Common myeloid progenitor, CD34-positive (primary cell): ENCODE results near the gene HDAC4.
A peak's percentile ranks its signal among the peaks of the same experiment; 100 is the strongest.

ENCODE experiments used
- CTCF ChIA-PET: fragments of 350-600 bp; sonication (Branson Sonifier 250); formaldehyde crosslinking; loops from one replicate; lab custom pipeline; 2021; ENCODE audit warnings: antibody characterized with exemption; lab: Charles Lee
- POLR2A ChIA-PET: fragments of 350-600 bp; sonication (Branson Sonifier 250); formaldehyde crosslinking; loops from one replicate; lab custom pipeline; 2021; ENCODE audit warnings: antibody characterized with exemption; lab: Charles Lee
- DNase-seq, 3 donors: peaks; one replicate each; pipeline versions ENCODE4 v3.0.0 to v3.0.0-alpha.2; 2013
- H3K27ac ChIP-seq, 2 experiments: 1 replicate in 1 of 2; 2 replicates in 1 of 2; pipeline ENCODE4 v1.7.0; 2013; ENCODE audit warnings: inconsistent platforms in 2 of 2, low read length in 2 of 2, mild to moderate bottlenecking in 2 of 2, low read depth in 1 of 2, moderate library complexity in 1 of 2; ENCODE audit not compliant: severe bottlenecking in 2 of 2, insufficient read depth in 1 of 2, poor library complexity in 1 of 2
- H3K27me3 ChIP-seq, 5 experiments: replicated peaks in 2 of 5; 1 replicate in 3 of 5; 2 replicates in 2 of 5; pipeline versions ENCODE4 v1.6.1 to v1.7.0; 2013; ENCODE audit warnings: low read length in 4 of 5, mild to moderate bottlenecking in 2 of 5, moderate library complexity in 2 of 5, inconsistent platforms in 1 of 5; ENCODE audit not compliant: insufficient read depth in 5 of 5, control insufficient read depth in 4 of 5
- H3K36me3 ChIP-seq, 4 experiments: 1 replicate in 2 of 4; 2 replicates in 2 of 4; pipeline versions ENCODE4 v1.6.1 to v1.7.0; 2013; ENCODE audit warnings: low read length in 3 of 4, control low read depth in 1 of 4, mild to moderate bottlenecking in 1 of 4; ENCODE audit not compliant: control insufficient read depth in 4 of 4, insufficient read depth in 4 of 4
- H3K4me1 ChIP-seq, 4 experiments: 1 replicate in 3 of 4; 2 replicates in 1 of 4; pipeline versions ENCODE4 v1.6.1 to v1.7.1; 2013; ENCODE audit warnings: low read length in 3 of 4, mild to moderate bottlenecking in 3 of 4, control low read depth in 1 of 4, inconsistent platforms in 1 of 4, moderate library complexity in 1 of 4; ENCODE audit not compliant: control insufficient read depth in 4 of 4, insufficient read depth in 4 of 4; ENCODE audit errors: control extremely low read depth in 1 of 4
- H3K4me3 ChIP-seq, 7 experiments: 1 replicate in 4 of 7; 2 replicates in 3 of 7; pipeline versions ENCODE4 v1.5.1 to v1.7.0; 2013; ENCODE audit warnings: mild to moderate bottlenecking in 7 of 7, low read length in 6 of 7, moderate library complexity in 6 of 7, inconsistent platforms in 2 of 7, low read depth in 2 of 7, control low read depth in 1 of 7; ENCODE audit not compliant: insufficient read depth in 4 of 7, control insufficient read depth in 1 of 7; ENCODE audit errors: extremely low read depth in 1 of 7
- H3K9me3 ChIP-seq, 5 experiments: 1 replicate in 4 of 5; 2 replicates in 1 of 5; pipeline versions ENCODE4 v1.6.1 to v1.7.1; 2013; ENCODE audit warnings: low read length in 4 of 5, mild to moderate bottlenecking in 2 of 5, inconsistent platforms in 1 of 5, low read depth in 1 of 5, moderate library complexity in 1 of 5; ENCODE audit not compliant: control insufficient read depth in 4 of 5, insufficient read depth in 2 of 5; ENCODE audit errors: control extremely low read depth in 1 of 5
- WGBS: methylation state at CpG from one replicate; pipeline ENCODE4 v1.1.5; 2013; ENCODE audit not compliant: insufficient coverage; 5-methylcytosine and 5-hydroxymethylcytosine counted together

Gene HDAC4

GRCh38 chr2:239253701-239254436 is 147.0 kb downstream of the HDAC4 start:
- ChIA-PET CTCF (interaction anchor here (1.8 to 2.0 kb wide), 2 partner anchors 12 to 14 kb away, joined by 4 to 9 read pairs; no protein-coding TSS in a partner anchor), POLR2A (no interaction called here)
- peaks cover 0 to 14% (median 10%) of the 10 kb centered on the region in 5 experiments for H3K9me3 ChIP-seq
- WGBS, result 9% methylated on average over 1 of the region's 7 CpGs
- DNase-seq, result no peak
- no peak overlapping the region for H3K27ac ChIP-seq
- H3K4me1 ChIP-seq, result peaks cover 31 to 76% (median 44%) of the 10 kb centered on the region in 4 experiments
- no peaks in the 10 kb centered on the region for H3K27me3 ChIP-seq
- no peaks in the 10 kb centered on the region for H3K36me3 ChIP-seq
- peak overlapping the region in 2 of 7 experiments; percentile 25 to 69 for H3K4me3 ChIP-seq

GRCh38 chr2:239253264-239253663 is 147.6 kb downstream of the HDAC4 start:
- H3K27ac ChIP-seq, result peak overlapping the region in 1 of 2 experiments; percentile 9
- POLR2A ChIA-PET, result no interaction called here
- H3K36me3 ChIP-seq, result no peaks in the 10 kb centered on the region
- peak overlapping the region in 6 of 7 experiments; percentile 37 to 69 (median 50) for H3K4me3 ChIP-seq
- CTCF ChIA-PET, result interaction anchor here (1.8 to 2.0 kb wide), 2 partner anchors 12 to 14 kb away, joined by 4 to 9 read pairs; no protein-coding TSS in a partner anchor
- peak; percentile 51 to 83 (median 75) for DNase-seq
- H3K9me3 ChIP-seq, result peaks cover 0 to 11% (median 8%) of the 10 kb centered on the region in 5 experiments
- peaks cover 27 to 73% (median 43%) of the 10 kb centered on the region in 4 experiments for H3K4me1 ChIP-seq
- 6% methylated on average over 6 of the region's 7 CpGs for WGBS
- H3K27me3 ChIP-seq, result no peaks in the 10 kb centered on the region

- Histone ChIP-seq H3K4me1 (peaks cover 27 to 73% (median 43%) of the 10 kb centered on the region in 4 experiments), H3K9me3 (peaks cover 0 to 7% (median 3%) of the 10 kb centered on the region in 5 experiments), H3K27ac (peak overlapping the region in 1 of 2 experiments; percentile 9), H3K27me3 (no peaks in the 10 kb centered on the region), H3K4me3 (peak overlapping the region in 6 of 7 experiments; percentile 37 to 69 (median 50)), H3K36me3 (no peaks in the 10 kb centered on the region)
- DNase-seq, result peak; percentile 56 to 82 (median 74)
- ChIA-PET CTCF (interaction anchor here (0.9 to 2.0 kb wide), 3 partner anchors 13 to 22 kb away, joined by 3 to 9 read pairs (median 4); no protein-coding TSS in a partner anchor), POLR2A (no interaction called here)
- WGBS, result 0% methylated on average over 17 of the region's 19 CpGs
Observed at GRCh38 chr2:239252801-239253200, 148.0 kb downstream of the HDAC4 start.

- Histone ChIP-seq H3K27ac (no peak overlapping the region), H3K4me3 (peak overlapping the region in 5 of 7 experiments; percentile 10 to 69 (median 53)), H3K4me1 (peaks cover 27 to 71% (median 43%) of the 10 kb centered on the region in 4 experiments), H3K36me3 (no peaks in the 10 kb centered on the region), H3K27me3 (no peaks in the 10 kb centered on the region), H3K9me3 (peaks cover 0 to 3% (median under 1%) of the 10 kb centered on the region in 5 experiments)
- 29% methylated on average over 5 of the region's 8 CpGs for WGBS
- no peak for DNase-seq
- POLR2A ChIA-PET, result no interaction called here
- CTCF ChIA-PET, result interaction anchor here (0.9 to 2.0 kb wide), 3 partner anchors 13 to 22 kb away, joined by 3 to 9 read pairs (median 4); no protein-coding TSS in a partner anchor
Observed at GRCh38 chr2:239252393-239252792, 148.4 kb downstream of the HDAC4 start.

GRCh38 chr2:239251971-239252370 is 148.8 kb downstream of the HDAC4 start:
- Histone ChIP-seq H3K27me3 (no peaks in the 10 kb centered on the region), H3K9me3 (no peaks in the 10 kb centered on the region), H3K27ac (no peak overlapping the region), H3K36me3 (no peaks in the 10 kb centered on the region), H3K4me3 (peak overlapping the region in 5 of 7 experiments; percentile 10 to 69 (median 53)), H3K4me1 (peaks cover 27 to 67% (median 43%) of the 10 kb centered on the region in 4 experiments)
- WGBS, result 86% methylated on average over 9 of the region's 9 CpGs
- DNase-seq, result no peak
- ChIA-PET POLR2A (no interaction called here), CTCF (interaction anchor here (0.9 to 1.8 kb wide), 2 partner anchors 15 to 22 kb away, joined by 3 to 4 read pairs; no protein-coding TSS in a partner anchor)

- no peak overlapping the region for H3K27ac ChIP-seq
- no peak for DNase-seq
- H3K27me3 ChIP-seq, result no peaks in the 10 kb centered on the region
- ChIA-PET CTCF (interaction anchor here (1.3 kb wide), 1 partner anchor 742 kb away, joined by 3 read pairs; no protein-coding TSS in a partner anchor), POLR2A (no interaction called here)
- peaks cover 24 to 56% (median 40%) of the 10 kb centered on the region in 4 experiments for H3K4me1 ChIP-seq
- WGBS, result 92% methylated on average over 30 of the region's 30 CpGs
- H3K36me3 ChIP-seq, result no peaks in the 10 kb centered on the region
- no peak overlapping the region for H3K4me3 ChIP-seq
- no peaks in the 10 kb centered on the region for H3K9me3 ChIP-seq
Observed at GRCh38 chr2:239250216-239251081, 150.4 kb downstream of the HDAC4 start.
